ENCODE measurements around the gene RAB3IL1. TPM values are rescaled to one million over a fixed set of nuclear protein-coding genes. Genes with fewer than 3 reads are reported as not detected.

Gene RAB3IL1
- total RNA-seq, 1 experiment from 2014 or later = 2.3 TPM

DNA sequence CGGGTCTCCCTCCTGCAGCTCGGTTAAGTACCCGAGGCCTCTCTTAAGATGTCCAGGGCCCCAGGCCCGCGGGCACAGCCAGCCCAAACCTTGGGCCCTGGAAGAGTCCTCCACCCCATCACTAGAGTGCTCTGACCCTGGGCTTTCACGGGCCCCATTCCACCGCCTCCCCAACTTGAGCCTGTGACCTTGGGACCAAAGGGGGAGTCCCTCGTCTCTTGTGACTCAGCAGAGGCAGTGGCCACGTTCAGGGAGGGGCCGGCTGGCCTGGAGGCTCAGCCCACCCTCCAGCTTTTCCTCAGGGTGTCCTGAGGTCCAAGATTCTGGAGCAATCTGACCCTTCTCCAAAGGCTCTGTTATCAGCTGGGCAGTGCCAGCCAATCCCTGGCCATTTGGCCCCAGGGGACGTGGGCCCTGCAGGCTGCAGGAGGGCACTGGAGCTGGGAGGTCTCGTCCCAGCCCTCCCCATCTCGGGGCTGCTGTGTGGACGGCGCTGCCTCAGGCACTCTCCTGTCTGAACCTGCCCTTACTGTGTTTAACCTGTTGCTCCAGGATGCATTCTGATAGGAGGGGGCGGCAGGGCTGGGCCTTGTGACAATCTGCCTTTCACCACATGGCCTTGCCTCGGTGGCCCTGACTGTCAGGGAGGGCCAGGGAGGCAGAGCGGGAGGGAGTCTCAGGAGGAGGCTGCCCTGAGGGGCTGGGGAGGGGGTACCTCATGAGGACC lies 51.0 kb downstream of the RAB3IL1 start:
- no peak for DNase-seq (ENCODE audit: low spot score)

DNA sequence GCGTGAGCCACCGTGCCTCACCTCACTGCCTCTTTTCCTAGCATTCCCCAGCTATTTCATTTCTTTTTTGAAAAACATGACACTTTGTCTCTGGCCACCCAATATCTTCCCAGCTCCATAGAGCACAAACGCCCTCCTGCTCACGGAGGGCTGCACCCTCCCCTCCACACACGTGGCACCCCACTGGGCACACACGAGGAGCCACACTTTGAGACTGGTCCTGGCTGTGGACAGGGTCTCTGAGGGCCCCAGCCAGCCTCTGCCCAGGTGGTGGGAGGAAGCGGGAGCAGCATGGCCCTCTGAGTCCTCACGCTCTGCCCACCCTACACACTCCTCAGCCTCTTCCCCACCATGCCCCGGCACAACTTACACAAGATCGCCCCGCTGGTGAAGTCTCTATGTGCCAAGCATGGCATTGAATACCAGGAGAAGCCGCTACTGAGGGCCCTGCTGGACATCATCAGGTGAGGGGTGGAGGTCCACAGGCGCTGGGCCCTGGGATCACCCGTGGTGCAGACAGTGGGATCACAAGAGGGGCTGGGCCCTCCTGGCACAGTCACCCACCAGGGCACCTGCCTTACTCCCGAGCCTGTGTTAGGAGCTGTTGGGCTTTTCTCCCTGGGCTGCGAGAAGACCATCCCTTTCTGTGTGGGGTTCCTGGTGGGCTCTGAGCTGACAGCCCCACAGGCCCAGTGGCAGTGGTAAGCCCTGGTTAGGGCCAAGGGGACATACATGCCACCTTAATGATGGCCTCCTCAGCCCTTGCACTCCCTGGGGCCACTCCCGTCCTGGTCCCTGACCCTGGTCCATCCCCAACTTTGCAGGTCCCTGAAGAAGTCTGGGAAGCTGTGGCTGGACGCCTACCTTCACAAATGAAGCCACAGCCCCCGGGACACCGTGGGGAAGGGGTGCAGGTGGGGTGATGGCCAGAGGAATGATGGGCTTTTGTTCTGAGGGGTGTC lies 52.3 kb downstream of the RAB3IL1 start:
- DNase-seq (ENCODE audit: low spot score) = no peak

DNA sequence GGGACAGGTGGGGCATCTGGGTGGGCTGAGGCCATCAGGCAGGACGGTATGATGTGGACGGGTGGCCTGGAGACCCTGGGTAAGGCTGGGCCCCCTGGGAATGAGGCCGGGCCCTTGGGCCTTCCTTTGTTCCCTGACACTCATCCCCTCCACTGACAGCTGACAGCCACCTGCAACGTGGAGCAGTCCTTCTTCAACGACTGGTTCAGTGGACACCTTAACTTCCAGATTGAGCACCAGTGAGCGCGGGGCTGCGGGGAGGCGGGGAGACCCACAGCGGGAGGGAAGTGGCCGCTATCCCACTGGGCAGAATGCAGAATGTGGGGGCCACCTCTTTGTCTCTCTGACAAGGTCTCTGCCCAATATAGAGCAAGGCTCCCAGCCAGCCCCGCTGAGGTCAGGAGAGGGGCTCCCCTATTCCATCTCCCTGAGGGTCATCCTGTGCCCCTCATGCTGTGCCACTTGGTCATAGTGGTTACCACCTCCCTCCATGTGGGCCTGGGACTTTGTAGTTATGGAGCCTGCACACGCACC lies 53.8 kb downstream of the RAB3IL1 start:
- no peak for DNase-seq (ENCODE audit: low spot score)

DNA sequence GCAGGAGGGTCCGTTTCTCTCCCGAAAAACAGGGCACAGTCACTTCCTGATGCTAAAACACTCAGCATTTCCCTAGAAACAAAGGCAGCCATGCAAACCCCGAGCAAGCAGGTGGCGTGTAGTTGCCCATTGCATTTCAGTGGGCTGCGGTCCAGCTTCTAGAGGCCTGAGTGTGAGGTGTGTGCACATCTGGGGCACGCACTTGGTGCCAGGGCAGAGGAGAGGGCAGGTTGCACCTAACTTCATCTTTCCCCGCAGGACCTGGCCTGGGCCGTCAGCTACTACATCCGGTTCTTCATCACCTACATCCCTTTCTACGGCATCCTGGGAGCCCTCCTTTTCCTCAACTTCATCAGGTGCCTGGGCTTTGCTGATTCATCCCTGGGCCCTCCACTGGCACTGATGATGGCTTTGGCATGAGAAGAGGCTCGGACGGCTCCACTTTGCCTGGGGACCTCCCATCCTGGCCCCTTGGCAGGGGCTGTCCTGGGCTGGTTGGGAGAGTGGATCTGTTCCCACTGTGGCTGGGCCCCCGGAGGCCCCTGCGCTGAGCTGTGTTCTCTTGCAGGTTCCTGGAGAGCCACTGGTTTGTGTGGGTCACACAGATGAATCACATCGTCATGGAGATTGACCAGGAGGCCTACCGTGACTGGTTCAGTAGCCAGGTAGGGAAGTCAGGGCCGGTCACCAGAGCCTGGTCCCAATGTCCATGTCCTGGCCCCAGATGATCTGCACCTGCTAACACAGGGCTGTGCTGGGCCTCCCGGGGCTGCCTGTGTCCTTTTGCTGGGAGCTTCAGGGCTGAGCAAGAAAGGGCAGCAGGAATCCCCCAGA lies 54.4 kb downstream of the RAB3IL1 start:
- DNase-seq (ENCODE audit: low spot score) = no peak

DNA sequence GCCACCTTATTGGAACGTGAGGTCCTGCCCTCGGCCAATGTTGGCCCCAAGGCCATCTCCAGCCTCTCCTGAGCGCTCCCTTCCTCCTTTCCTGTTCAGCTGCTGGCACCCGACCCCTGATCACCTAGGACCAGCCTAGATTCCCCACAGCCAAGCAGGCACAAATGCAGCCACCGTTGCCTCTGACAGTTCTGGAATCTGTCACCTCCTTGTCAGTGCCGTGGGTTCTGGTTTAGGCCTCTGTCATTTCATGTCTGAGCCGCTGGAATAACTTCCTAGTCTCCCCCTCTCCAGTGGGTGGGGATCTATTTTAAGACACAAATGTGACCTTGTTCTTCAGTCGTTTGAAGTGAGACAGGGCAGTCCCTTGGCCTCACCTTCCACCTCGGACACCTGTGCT lies 55.7 kb downstream of the RAB3IL1 start:
- no peak for DNase-seq (ENCODE audit: low spot score)

DNA sequence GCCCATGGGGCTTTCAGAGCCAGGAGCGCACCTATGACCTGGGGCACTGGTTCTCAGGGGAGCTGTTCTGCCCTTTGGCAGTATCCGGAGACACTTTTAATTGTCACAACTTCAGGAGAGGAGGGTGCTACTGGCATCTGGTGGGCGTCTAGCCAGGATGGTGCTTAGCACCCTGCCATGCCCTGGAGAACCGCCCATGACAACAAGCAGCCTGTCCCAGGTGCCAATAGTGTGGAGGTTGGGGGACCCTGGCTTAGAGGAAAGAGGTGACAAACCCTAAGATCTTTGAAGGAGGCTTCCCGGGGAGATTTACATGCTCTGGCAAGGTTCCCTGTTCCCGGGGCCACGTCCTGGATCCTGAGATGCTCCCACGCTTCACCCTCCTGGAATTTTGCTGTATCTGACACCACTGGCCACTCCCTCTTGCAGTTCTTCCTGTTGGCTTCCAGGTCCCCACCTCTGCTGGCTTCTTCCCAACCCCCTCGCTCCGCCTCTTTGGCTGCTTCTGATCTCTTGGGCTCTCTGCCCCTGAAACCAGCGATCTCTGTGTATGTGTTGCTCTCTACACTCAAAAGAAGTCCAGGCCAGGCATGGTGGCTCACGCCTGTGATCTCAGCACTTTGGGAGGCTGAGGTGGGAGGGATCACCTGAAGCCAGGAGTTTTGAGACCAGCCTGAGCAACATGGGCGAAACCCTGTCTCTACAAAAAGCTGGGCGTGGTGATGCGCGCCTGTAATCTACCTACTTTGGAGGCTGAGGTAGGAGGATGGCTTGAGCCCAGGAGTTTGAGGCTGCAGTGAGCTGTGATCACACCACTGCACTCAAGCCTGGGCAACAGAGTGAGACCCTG lies 57.1 kb downstream of the RAB3IL1 start:
- no peak for DNase-seq (ENCODE audit: low spot score)

DNA sequence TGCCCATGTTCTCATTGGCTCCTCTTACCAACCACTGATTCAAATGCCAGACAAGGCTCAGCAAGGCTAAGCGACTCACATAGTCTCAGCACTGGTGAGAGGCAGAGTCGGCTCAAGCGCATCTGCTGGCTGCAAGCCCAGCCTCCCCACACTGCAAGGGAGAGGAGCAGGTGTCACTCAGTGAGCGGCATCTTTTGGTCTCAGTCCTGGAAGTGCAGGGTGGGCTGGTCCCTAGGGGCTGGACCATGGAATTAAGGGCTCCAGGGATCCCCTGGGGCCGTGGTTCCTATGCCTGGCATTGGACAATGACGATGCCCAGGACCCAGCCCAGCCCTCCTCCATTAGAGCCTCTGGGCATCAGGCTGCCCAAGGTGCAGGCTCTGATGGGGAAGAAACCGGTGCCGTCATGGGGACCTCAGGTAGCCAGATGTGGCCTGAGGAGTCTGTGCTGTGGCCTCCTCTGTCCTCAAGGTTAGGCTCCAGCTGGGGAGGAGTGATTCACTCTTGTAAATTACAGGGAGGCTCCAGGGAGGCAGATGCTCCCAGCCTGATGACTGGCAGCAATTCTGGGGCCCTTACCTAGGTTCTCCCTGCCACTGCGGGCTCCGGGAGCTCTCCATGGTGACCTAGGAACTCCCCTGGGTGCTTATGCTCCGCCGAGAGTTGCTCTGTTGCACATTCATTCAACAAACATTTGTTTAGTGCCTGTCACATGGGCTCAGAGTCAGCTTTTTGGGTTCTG lies 61.3 kb downstream of the RAB3IL1 start:
- DNase-seq (ENCODE audit: low spot score) = no peak

DNA sequence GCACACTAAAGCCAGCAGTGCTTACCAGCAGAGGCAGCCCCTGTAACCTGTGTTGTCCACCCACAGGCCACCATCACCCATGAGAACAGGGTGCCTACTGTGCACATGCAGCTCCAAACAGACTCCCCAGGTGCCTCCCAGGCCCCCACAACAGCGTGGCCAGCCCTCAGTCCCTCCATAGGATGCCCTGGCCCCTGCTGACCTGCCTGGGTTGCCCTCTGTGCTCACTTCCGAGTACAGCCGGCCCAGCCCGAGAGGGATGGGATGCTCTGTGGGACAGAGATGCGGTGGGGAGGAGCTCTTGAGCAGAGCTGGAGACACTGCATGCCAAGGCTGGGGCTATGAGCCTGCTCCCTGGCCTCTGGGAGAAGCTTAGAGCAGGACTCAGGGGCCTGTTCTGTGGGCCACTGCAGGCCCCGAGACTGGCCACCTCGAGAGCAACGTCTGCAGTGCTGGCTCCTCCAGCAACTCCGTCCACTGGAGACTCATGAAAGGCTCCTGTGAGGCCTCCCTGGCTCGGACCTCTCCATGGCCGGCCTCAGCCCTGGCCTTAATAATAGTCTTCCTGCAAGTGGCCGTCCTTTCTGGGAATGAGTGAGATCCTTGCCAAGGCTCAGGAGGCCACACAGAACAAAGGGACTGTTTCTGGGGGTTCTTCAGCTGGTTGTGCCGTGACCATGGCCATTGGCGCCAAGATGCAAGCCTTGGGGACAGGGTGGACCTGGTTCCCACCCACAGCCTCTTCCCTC lies 62.2 kb downstream of the RAB3IL1 start:
- DNase-seq (ENCODE audit: low spot score) = no peak

DNA sequence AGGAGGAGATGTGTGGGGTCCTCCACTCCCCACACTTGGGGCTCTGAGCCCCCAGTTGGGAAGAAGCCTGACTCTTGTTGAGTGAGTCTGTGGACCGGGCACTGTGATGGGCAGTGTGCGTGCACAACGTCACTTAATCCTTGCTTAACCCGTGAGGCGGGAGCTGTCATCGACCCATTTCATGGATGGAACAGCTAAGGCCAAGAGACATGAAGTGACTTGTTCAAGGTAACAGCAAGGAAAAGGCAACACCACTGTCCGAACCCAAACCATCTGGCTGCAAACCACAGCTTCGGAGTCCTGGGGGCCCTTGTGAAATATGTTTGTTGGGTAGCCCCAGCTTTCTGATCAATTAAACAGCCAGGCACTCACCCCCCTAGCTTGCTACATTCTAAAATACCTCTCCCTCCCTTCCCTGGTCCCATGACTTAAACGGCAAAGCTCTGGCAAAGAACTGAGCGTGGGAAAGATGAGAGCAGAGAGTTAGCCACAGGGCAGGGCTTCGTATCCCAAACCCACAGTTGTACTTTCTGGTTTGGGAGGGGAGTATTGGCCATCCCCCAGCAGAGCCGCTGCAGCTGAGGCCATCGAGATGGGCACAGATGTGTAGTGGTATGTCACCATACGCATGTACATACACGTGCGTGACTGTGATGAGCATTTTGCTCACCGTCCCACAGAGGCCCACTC lies 63.0 kb downstream of the RAB3IL1 start:
- no peak for DNase-seq (ENCODE audit: low spot score)

DNA sequence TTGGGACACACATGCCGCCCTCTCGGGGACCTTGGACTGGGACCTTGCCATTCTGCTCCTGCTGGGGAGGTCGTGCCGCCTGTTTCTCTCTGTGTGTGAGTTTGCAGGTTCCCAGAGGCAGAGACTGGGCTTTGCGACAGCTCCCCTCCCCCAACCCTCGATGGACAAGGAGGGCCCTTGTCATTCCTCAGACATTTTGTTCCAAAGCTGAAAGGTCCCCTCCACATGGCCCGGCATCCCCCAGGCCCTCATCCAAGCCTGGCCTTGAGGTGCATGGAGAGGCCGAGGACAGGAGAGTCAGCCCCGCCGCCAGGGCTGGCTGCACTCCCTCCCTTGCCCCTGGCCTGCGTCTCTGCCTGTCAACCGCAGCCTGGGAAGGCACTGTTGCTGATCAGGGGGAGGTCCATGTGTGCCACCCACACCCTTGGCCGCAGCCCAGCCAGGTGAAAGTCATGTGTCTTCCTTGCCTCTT lies 63.6 kb downstream of the RAB3IL1 start:
- no peak for DNase-seq (ENCODE audit: low spot score)

DNA sequence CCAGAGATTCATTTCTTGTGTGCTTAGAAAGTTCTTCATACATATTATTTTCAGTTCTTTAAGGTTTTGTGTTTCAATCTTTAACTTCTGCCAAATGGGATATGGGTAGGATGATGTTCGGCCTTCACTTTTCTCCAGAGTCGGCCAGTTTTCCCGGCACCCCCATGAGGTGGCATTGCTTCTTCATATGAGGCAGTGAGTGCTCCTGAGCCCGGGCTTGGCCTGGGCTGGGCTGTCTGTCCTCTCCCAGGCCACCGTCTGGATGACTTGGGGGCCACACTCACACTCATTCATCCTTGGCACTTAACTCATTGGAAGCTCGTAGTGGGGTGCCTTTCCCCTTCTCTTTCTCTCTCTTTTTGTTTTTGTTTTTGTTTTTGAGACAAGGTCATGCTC lies 65.5 kb downstream of the RAB3IL1 start:
- DNase-seq (ENCODE audit: low spot score) = no peak

DNA sequence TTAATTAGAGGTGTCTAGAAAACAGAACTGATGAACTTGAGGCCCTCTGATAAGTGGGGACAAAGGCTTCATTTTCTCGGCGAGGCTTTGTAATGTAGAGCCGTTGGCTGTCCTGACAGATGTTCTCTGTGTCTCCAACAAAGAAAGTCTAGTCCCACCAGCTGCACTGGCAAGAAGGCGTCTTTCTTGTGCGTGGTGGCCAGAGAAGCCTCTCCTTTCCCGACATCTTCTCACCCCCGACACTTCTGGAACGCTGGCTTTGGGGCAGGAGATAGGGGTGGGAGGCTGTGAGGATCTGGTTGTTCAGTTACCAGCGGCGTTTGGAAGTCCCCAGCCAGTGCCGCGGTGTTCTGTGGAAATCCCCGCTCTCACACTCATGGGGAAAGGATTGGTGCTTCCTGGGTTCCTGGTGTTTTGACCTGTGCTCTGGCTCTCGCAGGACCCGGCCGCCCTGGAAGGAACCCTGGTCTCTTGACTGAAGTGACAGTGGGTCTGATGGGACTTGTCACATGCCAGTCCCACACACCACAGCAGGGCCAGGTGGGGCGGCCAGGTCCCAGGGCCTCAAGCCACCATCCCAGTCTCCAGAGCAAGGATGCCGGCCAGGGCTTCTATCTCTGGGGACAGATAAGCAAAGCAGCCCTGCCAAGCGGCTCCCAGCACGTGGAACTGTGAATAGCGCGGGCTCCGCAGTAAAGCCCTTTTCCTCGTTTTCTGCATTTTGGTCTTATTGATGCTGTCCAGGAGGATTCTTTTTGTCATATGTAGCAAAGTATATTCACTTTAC lies 66.1 kb downstream of the RAB3IL1 start:
- no peak for DNase-seq (ENCODE audit: low spot score)

DNA sequence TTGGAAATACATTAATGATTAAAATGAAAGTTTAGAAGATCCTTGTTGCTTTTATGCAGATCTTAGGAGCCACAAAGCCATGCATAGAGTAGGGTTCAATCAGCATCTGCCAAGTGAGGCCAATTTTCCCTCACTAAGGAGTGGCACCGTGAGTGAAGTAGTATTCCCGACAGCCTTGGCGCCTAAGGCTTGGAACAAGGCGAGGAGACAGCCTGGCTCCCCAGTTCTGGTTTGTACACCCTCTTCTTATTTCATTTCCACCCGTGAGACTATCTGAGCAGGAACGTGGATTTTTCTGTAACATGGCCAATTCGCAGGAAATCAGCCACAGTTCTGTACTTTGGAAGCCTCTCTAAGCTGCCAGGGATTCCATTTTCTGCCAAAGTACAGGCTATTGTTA lies 66.7 kb downstream of the RAB3IL1 start:
- DNase-seq (ENCODE audit: low spot score) = no peak

DNA sequence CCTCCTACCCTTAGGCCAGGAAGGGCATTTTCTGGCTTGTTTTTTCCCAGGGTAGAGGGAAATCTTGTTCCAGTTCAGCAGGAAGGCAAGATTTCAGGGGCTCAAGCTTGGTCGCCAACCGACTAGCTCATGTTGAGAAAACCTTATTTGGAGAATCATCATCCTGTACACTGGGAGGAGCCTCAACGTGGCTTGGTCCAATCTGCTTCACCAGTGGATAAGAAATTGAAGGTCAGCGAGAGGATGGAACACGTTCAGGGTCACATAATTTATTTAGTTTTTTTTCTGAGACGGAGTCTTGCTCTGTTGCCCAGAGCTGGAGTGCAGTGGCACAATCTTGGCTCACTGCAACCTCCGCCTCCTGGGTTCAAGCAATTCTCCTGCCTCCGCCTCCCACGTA lies 68.7 kb downstream of the RAB3IL1 start:
- DNase-seq (ENCODE audit: low spot score) = no peak

DNA sequence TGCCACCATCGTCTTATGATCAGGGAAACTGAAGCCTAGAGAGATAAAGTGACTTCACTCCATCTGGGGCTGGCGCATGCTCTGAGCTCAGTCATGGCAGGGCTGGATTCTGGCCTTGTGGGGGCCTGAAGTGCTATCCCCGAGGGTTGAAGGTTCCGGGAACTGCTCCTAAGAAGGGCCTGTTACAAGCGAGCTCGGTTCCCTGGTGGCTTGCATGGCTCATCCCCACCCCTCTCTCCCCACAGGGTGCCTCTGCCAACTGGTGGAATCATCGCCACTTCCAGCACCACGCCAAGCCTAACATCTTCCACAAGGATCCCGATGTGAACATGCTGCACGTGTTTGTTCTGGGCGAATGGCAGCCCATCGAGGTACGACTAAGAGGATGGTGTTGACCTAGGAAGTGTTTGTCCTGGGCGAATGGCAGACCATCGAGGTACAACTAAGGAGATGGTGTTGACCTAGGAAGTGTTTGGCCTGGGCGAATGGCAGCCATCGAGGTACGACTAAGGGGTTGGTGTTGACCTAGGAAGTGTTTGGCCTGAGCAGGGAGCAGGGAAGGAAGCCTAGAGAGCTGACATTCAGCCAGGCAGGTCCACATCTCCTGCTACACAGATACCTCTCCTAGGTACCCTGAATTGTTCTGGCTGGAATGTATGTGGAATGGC lies 69.3 kb downstream of the RAB3IL1 start:
- DNase-seq (ENCODE audit: low spot score) = no peak
